Amniotic epithelial cell (primary cell): Measurements from ENCODE around the gene NUDT15.
"Not testable (repeated sequence)": the region's sequence is repeated elsewhere in the genome, so short reads cannot be mapped to it uniquely, and the experiment has no call there.

Experiments
- DNase-seq: peaks from one replicate; pipeline ENCODE4 v3.0.0-alpha.2; 2010; ENCODE audit warnings: low read depth

The NUDT15 gene

DNA sequence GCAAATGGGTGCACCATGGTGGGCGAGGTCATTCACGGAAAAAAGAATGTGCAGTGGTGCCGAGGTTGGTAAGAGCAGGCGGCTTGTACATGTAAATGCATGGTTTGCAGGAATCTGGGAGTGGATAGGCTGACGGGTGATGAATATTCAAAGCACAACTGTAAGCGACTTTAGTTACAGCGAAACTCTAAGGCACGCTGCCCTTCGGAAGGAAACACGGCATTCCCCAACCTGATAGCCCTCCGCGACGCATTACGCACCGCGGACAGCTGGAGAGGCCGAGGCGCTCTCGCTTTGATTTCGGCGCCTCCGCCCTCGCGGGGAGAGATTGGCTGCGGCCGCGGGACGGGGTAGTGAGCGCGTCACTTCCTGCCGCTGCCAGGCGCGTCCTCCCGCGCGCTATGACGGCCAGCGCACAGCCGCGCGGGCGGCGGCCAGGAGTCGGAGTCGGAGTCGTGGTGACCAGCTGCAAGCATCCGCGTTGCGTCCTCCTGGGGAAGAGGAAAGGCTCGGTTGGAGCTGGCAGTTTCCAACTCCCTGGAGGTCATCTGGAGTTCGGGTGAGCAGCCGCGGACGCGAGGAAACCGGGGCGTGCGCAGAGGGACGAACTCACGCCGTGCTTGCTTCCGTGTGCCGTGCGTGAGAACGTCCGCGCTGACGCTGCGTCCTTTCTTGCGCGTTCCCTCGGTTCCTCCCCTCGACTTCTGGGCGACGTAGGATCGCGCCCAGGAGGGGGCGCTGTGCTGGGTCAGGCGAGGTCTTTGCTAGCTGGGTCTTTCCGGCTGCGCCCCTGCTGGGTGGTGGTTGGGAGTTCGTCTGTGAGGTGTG lies at the start of gene NUDT15:
TSS of gene NUDT15 (plus strand) at position 381 of the 828 bp plus-strand sequence. CDS start at position 402, 21 bp downstream.
- peak; percentile 95 for DNase-seq

DNA sequence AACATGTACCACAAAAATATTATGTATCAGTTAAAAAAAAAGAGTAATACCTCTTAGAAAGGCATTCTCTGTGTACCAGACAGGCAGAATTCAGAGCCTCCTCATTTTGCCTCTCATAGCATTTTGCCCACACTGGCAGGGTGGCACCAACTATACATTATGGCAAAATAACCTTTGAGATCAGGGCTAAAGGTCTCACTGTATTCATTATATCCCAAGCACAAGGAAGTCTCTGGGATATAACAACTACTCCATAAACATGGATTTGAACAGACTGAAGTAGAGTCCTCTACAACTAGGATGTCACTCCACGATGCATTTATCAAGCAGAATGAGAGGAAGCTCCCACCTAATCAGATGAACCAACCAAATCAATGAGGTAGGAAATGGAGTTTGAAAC lies 47.1 kb upstream of the NUDT15 start:
- no peak for DNase-seq

DNA sequence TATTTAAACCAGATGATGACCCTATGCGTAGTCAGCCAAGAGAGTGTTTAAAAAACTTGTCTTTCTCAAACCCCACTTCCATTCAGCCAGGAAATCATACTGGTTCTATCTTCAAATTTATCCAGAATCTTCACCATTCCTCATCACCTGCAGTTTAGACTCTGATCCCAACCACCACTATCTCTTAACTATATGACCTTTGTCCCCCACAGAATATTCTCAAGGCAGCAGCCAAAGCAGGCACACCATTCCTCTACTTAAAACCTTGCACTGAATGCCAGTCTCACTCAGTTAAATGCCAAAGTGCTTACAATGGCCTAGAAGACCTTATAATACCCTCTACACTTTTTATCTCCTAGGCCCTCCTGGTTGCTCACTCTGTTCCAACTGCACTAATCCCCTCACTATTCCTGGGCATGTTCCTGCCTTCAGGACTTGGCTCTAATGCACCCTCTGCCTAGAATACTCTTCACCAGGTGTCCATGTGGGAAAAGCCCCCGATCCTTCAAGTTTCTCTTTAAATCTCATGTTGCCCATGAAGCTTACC lies 46.5 kb upstream of the NUDT15 start:
- no peak for DNase-seq

DNA sequence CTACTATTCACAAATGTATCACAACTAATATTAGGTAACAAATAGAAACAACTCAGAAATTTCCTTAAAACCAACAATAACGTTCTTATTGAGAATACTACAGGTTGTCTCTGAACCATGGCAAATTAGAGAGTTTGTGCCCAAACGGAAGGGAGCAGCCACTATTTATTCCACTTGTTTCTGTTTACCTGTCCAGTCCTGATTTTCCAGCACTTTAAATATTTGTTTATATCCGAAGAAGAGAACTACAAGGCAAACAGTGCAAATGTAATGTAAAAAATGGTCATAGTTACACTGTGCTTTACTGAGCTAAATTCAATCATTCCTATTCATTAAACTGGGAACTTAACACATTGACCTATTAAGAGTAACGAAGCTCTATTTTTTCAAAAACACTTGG lies 45.7 kb upstream of the NUDT15 start:
- DNase-seq, result no peak

DNA sequence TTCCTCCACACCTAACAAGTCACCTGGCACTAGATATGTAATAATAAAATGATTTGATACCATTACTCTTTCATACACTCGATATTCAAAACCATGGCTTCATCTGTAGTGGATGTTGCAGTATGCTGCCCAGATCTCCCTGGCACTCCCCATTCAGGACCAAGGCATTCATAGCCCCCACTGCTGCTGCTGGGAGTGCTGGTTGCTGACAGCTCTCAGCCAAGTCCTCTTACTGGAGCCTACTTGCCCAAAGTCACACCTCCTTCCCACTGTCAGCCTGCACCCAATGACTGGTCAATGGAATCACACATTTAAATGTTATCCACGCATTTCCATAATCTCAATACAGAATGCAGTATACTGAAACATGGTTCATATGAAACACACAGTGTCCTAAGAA lies 40.1 kb upstream of the NUDT15 start:
- DNase-seq, result no peak

DNA sequence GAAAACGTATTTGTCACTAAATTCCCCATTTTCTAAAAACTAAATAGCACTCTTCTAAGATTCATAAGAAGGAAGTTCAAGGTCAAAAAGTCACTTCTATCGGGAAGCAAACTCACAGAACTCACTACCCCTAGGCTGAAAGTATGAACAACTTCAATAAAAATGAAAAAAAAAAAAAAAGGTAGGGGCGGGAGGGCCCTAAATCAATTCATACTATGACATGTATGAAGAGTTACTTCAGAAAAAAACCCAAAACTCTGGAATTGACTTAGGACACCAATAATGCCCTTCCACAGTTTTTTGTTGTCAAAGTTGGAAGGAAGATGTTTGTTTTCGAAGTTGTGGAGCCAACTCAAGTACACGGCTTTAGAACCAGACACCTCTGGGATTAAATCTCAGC lies 37.6 kb upstream of the NUDT15 start:
- no peak for DNase-seq

DNA sequence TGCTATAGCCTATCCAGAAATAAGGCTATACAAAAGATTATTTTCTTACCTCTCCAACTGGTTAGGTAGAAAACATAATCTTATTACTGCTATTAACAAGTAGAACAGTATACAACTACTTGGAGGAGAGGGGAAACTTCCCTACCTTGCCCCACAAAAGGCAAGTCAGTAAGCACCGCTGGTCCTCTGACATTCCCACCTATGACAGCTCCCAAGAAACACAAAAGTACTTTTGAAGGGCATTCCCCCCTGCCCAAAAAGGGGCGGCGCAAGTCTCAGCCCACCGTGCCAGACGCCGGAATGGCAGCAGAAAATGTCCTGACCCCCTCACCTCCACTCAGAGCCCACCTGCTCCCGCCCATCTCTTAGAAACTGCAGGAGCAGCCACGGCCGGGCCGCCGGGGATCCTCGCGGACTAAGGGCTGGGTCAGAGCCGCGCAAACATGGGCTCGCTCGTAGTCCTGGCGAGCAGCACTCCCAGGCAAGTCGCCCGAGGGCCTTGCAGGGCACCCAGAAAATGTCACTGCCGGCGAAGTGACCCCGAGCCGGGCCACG lies 36.9 kb upstream of the NUDT15 start:
- DNase-seq, result peak; percentile 4

DNA sequence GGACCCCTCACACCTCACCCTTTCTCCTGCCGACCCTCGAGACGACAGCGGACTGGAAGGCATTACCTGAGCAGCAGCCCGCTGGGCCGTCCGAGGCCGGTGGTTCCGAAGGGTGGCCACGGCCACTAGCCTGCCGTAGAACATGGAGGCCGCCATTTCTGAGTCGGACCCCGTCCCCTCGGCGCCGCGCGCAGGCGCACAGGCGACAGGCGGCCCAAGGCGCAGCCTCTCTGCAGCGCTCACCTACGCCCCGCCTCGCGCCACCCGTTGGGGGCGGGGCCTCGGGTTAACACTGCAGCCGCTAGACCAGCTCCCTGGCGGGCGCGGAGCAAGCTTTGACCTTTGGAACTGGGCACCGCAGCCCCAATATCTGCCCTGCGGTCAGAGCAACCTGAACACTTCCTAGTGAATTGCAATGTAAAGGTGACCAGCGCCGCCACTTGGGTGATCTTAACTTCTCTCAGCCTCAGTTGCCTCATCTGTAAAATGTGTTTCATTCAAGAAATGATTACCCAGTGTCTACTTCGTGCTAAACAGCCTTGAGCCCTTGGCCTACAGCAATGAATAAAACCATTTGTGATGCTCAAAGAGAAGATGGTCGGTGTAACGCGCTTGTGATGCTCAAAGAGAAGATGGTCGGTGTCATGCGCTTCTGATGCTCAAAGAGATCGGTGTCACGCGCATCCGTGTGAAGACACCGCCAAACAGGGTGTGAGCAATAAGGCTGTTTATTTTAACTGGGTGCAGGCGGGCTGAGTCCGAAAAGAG lies 36.2 kb upstream of the NUDT15 start, which contains the start of gene SUCLA2:
TSS of gene SUCLA2 (minus strand) at position 160 of the 768 bp plus-strand sequence. CDS start at position 156, 4 bp downstream.
- peak; percentile 71 for DNase-seq

DNA sequence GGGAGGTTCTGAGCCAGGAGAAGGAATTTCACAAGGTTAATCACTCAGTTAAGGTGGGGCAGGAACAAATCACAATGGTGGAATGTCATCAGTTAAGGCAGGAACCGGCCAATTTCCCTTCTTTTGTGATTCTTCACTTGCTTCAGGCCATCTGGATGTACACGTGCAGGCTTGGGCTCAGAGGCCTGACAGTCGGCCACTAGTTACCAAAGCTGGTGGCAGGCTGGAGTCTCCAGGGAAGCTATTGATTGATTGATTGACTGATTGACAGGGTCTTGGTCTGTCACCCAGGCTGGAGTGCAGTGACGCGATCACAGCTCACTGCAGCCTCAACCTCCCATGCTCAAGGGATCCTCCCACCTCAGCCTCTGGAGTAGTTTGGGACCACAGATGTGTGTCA lies 35.5 kb upstream of the NUDT15 start:
- DNase-seq, result not testable (repeated sequence)

DNA sequence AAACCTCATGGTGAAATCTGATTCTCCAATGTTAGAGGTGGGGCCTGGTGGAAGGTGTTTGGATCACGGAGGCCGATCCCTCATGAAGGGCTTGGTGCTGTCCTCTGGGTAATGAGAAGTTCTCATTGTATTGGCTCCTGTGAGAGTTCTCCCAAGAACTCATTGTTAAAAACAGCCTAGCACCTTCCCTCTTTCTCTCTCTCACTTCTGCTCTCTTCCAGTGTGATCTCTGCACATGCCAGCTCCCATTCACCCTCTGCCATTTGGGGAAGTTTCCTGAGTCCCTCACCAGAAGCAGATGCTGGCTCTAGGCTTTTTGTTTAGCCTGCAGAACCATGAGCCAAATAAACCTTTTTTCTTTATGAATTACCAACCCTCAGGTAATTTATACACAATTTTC lies 33.3 kb upstream of the NUDT15 start:
- DNase-seq, result no peak

DNA sequence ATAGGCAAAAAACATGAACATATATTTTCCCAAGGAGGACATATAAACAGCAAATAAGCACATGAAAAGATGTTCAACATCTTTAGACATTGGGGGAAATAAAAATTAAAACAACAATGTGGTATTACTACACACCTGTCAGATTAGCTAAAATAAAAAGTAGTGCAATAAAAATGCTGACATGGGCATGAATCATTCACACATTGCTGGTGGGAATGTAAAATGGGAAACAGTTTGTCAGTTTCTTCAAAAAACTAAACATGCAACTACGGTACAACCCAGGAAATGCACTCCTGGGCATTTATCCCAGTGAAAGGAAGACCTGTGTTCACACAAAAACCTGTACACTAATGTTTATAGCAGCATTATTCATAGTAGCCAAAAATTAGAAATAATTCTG lies 31.1 kb upstream of the NUDT15 start:
- no peak for DNase-seq

DNA sequence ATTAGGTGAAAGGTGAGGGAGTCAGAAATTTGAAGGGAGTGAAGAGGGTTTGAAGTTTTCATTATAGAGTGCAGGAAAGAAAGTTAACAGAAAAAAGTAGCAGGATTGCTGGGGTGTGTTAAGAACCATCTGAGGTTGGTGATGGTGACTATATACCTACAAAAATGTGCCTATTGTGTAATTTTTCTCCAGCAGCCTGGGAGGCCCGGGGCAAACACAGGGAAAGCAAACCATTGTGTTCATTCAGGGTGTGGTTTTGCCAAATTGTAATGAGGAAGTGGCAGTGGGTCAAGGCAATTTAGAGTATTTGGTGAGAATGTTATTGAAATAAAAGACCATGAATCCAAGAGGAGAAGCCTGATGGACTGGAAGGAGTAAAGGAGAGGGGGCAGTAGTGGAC lies 28.2 kb upstream of the NUDT15 start:
- DNase-seq, result peak; percentile 74

DNA sequence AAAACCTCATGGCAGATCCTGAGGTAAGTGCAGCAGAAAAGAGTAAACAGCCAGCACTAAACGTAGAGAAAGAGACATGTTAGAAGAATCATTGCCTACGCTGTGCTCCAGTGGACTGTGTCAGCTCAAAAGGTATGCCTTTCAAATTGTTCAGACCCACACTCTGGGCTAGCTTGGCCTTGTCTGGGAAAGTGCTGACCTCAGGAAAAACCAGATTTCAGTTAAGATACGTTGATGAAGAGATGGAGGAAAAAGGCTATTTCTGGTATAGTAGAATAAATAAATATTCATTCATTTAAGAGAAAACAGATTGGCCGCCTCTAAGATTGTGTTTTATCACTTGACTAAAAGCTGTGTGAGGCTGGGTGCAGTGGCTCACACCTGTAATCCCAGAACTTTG lies 26.8 kb upstream of the NUDT15 start:
- DNase-seq, result no peak

DNA sequence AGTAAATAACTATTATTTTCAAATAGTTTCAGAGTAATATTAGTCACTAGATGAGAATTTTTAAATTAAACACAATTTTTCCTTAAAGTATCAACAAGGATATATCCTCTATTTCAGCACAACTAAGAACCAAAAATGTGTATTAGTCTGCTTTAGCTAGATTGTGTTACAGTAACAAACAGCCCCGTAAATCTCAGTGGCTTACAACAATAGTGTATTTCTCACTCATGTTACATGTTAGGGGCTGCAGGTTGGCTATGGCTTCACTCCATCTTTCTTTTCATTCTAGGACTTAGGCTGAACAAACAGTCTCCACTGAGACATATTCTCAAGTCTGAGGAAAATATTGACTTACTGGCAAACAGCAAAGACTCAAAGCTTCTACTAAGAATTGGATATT lies 24.9 kb upstream of the NUDT15 start:
- no peak for DNase-seq

DNA sequence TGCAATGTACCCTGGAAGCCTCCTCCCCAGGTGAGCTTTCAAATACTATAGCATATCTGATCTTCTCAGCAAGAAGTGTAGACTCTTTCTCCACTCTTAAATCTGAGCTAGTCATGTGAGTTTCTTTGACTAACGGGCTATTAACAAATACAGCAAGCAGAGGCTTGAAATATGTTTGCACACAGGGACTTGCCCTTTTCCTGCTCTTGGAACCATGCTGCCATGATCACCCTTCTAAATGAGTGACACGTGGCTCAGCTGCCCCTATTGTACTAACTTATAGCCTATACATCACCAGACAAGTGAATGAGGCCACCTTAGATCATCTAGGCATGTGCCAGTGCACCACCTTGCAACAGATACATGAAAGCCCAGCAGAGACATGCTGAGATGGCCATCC lies 23.2 kb upstream of the NUDT15 start:
- DNase-seq, result no peak

DNA sequence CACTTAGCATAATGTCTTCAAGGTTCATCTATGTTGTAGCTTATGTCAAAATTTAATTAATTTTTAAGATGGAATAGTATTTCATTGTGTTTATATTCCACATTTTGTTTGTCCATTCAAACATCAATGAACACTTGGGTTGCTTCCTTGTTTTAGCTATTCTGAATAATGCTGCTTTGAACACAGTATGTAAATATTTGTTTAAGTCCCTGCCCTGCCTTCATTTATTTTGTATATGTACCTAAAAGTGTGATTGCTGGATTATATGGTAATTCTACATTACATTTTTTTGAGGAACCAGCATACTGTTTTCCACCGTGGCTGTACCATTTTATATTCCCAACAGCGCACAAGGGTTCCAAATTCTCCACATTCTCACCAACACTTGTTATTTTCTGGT lies 18.9 kb upstream of the NUDT15 start:
- DNase-seq, result no peak

DNA sequence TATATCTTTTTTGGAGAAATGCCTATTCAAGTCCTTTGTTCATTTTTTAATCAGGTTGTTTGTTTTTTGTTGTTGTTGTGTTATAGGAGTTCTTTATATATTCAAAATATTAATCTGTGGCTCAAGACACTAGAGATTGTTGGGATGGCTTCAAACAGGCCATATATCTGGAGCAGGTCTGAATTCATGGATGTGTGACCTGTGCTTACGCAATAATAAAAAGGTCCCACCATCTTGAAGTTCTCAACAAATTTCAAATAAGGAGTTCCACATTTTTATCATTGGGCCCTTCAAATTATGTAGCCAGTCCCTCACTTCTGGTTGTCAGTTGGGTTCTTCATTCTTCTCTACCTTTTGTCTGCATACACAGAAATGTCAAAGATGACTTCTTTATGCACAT lies 17.7 kb upstream of the NUDT15 start:
- no peak for DNase-seq

DNA sequence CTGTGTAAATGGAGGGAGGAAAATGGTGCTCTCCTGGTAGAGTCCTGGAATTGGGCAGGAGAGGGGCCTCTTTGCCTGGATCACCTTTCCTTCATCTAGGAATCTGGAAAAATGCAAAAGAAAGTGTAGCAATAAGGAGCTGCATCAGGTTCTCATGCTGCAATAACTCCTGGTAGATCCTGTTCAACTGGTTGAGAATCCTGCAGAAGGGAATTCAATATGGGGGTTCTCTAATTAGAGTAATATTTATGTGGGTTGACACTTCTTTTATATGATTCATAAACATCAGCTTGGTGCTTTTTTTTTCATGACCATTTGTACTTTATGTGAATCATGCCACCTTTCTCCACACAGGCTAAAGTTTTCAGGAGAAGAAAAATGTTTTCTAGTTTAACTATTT lies 9.5 kb upstream of the NUDT15 start:
- no peak for DNase-seq

DNA sequence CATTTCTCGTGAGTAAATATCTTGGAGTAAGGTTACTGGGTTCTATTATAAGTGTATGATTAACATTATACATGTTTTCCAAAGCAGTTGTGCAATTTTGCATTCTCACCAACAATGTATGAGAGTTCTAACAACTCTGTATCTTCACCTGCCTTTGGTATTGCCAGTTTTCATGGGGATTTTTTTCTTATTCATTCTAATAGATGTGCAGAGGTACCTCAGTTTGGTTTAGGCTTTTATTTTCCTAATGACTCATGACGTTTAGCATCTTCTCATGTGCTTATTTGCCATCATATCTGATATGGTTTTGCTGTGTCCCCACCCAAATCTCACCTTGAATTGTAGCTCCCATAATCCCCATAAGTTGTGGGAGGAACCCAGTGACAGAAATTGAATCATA lies 7.7 kb upstream of the NUDT15 start:
- no peak for DNase-seq

DNA sequence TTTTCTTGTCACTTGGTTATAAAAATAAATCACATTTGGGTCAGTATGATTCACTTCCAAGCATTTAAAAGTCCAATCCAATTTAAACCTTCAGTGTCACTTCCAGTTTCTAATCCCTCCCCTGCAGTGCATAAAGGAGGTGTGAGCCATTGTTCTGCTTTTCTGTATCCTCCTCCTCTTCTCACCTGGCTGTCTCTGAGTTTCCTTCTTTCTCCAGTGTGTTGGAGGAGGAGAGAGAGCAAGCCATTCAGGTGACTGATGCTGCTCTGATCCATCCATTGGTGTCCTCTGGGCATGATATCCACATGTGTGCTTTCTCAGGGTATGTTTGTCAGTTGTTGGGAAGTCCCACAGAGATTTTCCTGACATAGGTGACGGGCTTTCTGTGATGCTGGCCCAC lies 1.2 kb downstream of the NUDT15 start:
- DNase-seq, result no peak

DNA sequence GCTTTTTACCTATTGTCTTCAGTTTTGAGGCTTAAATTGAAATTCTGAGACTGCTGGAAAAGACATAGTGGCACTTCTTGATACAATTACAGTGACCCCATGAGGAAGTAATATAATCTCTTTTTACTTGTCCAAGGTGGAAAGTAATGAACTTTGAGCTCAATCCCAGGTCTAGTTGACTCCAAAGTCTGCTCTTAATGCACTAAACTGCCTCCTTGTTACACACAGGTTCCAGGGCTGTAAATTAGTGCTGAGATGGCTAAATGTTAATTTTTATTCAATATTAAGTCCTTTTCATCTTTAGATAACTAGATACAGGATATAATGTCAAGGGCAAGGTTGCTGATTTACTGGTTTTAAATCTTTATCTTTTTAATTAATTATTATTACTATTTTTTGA lies 2.5 kb downstream of the NUDT15 start:
- DNase-seq, result no peak

DNA sequence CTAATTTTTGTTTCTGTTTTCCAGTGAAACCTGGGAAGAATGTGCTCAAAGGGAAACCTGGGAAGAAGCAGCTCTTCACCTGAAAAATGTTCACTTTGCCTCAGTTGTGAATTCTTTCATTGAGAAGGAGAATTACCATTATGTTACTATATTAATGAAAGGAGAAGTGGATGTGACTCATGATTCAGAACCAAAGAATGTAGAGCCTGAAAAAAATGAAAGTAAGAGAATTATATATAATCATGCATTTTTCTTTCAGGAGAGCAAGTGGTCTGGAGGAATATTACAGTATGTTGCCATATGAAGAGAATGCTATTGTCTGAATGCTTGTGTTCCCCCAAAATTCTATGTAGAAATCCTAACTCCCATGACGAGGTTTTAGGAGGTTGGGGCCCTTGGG lies 3.4 kb downstream of the NUDT15 start:
- DNase-seq, result no peak

DNA sequence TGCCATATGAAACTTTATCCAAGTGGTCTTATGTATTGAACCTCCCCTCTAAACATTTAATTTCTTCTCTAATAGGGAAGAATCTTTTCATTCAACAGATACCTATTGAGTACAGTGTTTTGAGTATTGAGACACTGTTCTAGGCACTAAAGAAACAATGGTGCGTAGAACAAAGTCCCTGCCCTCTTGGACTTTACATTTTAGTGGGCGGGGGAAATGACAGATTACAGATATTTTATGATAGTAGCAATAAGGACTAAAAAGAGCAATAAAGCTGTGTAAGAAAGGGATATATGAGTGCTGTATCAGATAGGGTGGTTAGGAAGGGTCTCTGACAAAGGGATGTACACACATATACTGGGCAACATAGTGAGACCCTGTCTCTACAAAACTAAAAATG lies 5.4 kb downstream of the NUDT15 start:
- DNase-seq, result no peak
